OCI-LY1 (cell line): Measurements from ENCODE around the gene HOXA7.

ENCODE experiments used
- H2AFZ ChIP-seq: fragments of 200-600 bp; sonication (generic), shearing (Covaris generic); 2 replicates; pipeline ENCODE4 v1.6.0; 2014; ENCODE audit warnings: antibody characterized with exemption, mild to moderate bottlenecking, low read length
- H3F3A ChIP-seq: fragments of 200-600 bp; sonication (generic), shearing (Covaris generic); 2 replicates; pipeline ENCODE4 v1.6.0; 2014; ENCODE audit warnings: mild to moderate bottlenecking, antibody characterized with exemption, low read length, moderate library complexity; ENCODE audit not compliant: insufficient read depth
- H3K27ac ChIP-seq: fragments of 200-600 bp; sonication (generic); 2 replicates; pipeline ENCODE4 v1.5.1; 2014; ENCODE audit warnings: low read length, mixed run types, mild to moderate bottlenecking, low read depth; ENCODE audit not compliant: poor library complexity, severe bottlenecking
- H3K27me3 ChIP-seq: fragments of 200-600 bp; sonication (generic); 2 replicates; pipeline ENCODE4 v1.6.0; 2014; ENCODE audit warnings: antibody characterized with exemption, mild to moderate bottlenecking, low read length, moderate library complexity; ENCODE audit not compliant: insufficient read depth
- H3K36me3 ChIP-seq: fragments of 200-600 bp; sonication (generic); 2 replicates; pipeline ENCODE4 v1.6.1; 2014; ENCODE audit warnings: mild to moderate bottlenecking, antibody characterized with exemption, low read length, moderate library complexity, mixed read lengths; ENCODE audit not compliant: insufficient read depth
- H3K4me1 ChIP-seq: fragments of 200-600 bp; sonication (generic); 2 replicates; pipeline ENCODE4 v1.5.1; 2014; ENCODE audit warnings: mild to moderate bottlenecking, low read length, moderate library complexity; ENCODE audit not compliant: insufficient read depth, severe bottlenecking
- H3K4me2 ChIP-seq: fragments of 200-600 bp; sonication (generic), shearing (Covaris generic); 2 replicates; pipeline ENCODE4 v1.6.1; 2014; ENCODE audit warnings: low read length
- H3K4me3 ChIP-seq: fragments of 200-600 bp; sonication (generic); 2 replicates; pipeline ENCODE4 v1.5.1; 2014; ENCODE audit warnings: low read length, low read depth, mild to moderate bottlenecking, mixed read lengths; ENCODE audit not compliant: poor library complexity, severe bottlenecking
- H3K79me2 ChIP-seq: fragments of 200-600 bp; shearing (Covaris generic); 2 replicates; pipeline ENCODE4 v1.6.1; 2016; ENCODE audit warnings: mixed run types, low read length, mixed read lengths; ENCODE audit not compliant: insufficient read depth
- H3K9ac ChIP-seq: fragments of 200-600 bp; sonication (generic), shearing (Covaris generic); 2 replicates; pipeline ENCODE4 v1.6.1; 2014; ENCODE audit warnings: mild to moderate bottlenecking, low read length, mixed read lengths
- H3K9me2 ChIP-seq: fragments of 200-600 bp; sonication (generic), shearing (Covaris generic); 2 replicates; pipeline ENCODE4 v1.6.1; 2014; ENCODE audit warnings: low read depth, mild to moderate bottlenecking, low read length, mixed read lengths
- H3K9me3 ChIP-seq: fragments of 200-600 bp; shearing (Covaris generic); 2 replicates; pipeline ENCODE4 v1.6.1; 2014; ENCODE audit warnings: low read length, mixed read lengths
- H4K20me1 ChIP-seq: fragments of 200-600 bp; sonication (generic), shearing (Covaris generic); 2 replicates; pipeline ENCODE4 v1.6.0; 2016; ENCODE audit warnings: mild to moderate bottlenecking, low read length; ENCODE audit not compliant: insufficient read depth
- EZH2 ChIP-seq: fragments of 200-600 bp; sonication (generic), shearing (Covaris generic); IDR thresholded peaks from 2 replicates; pipeline ENCODE4 v1.8.0; 2017; ENCODE audit warnings: borderline replicate concordance, mixed run types, mild to moderate bottlenecking, antibody characterized with exemption, low read length, moderate library complexity, mixed read lengths
- TF ChIP-seq, protein P1 (sequence below): fragments of 200-600 bp; sonication (generic), shearing (Covaris generic); IDR thresholded peaks from 2 replicates; pipeline ENCODE4 v1.5.1; 2017; ENCODE audit warnings: mild to moderate bottlenecking, antibody characterized with exemption, low read length, moderate library complexity, mixed read lengths

The HOXA7 gene

GRCh38 chr7:27123477-27124053 lies 32.9 kb downstream of the HOXA7 start:
- Histone ChIP-seq H3F3A (no peaks in the 10 kb centered on the region), H2AFZ (no peak overlapping the region), H3K36me3 (no peaks in the 10 kb centered on the region), H3K4me2 (no peak overlapping the region), H3K4me1 (no peaks in the 10 kb centered on the region), H3K27ac (no peak overlapping the region), H3K9me3 (no peaks in the 10 kb centered on the region), H3K9ac (no peak overlapping the region), H3K9me2 (no peaks in the 10 kb centered on the region), H3K27me3 (no peaks in the 10 kb centered on the region; the same call in 1 of the 2 replicates), H4K20me1 (no peaks in the 10 kb centered on the region), H3K4me3 (no peak overlapping the region), H3K79me2 (no peaks in the 10 kb centered on the region)
- TF ChIP-seq, protein P1, sequence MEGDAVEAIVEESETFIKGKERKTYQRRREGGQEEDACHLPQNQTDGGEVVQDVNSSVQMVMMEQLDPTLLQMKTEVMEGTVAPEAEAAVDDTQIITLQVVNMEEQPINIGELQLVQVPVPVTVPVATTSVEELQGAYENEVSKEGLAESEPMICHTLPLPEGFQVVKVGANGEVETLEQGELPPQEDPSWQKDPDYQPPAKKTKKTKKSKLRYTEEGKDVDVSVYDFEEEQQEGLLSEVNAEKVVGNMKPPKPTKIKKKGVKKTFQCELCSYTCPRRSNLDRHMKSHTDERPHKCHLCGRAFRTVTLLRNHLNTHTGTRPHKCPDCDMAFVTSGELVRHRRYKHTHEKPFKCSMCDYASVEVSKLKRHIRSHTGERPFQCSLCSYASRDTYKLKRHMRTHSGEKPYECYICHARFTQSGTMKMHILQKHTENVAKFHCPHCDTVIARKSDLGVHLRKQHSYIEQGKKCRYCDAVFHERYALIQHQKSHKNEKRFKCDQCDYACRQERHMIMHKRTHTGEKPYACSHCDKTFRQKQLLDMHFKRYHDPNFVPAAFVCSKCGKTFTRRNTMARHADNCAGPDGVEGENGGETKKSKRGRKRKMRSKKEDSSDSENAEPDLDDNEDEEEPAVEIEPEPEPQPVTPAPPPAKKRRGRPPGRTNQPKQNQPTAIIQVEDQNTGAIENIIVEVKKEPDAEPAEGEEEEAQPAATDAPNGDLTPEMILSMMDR = no peak
- TF ChIP-seq EZH2 = no peak

GRCh38 chr7:27123007-27123476 lies 33.4 kb downstream of the HOXA7 start:
- H2AFZ ChIP-seq = no peak overlapping the region
- H3K27ac ChIP-seq = no peak overlapping the region
- no peak overlapping the region for H3K4me2 ChIP-seq
- no peaks in the 10 kb centered on the region for H3K4me1 ChIP-seq
- no peak overlapping the region for H3K9ac ChIP-seq
- no peak overlapping the region for H3K4me3 ChIP-seq
- no peaks in the 10 kb centered on the region for H3F3A ChIP-seq
- TF ChIP-seq, protein P1 = no peak
- no peak for TF ChIP-seq EZH2
- no peaks in the 10 kb centered on the region for H3K9me2 ChIP-seq
- no peaks in the 10 kb centered on the region for H3K36me3 ChIP-seq
- no peaks in the 10 kb centered on the region for H3K9me3 ChIP-seq
- H3K79me2 ChIP-seq = no peaks in the 10 kb centered on the region
- no peaks in the 10 kb centered on the region; the same call in 1 of the 2 replicates for H3K27me3 ChIP-seq
- H4K20me1 ChIP-seq = no peaks in the 10 kb centered on the region

DNA sequence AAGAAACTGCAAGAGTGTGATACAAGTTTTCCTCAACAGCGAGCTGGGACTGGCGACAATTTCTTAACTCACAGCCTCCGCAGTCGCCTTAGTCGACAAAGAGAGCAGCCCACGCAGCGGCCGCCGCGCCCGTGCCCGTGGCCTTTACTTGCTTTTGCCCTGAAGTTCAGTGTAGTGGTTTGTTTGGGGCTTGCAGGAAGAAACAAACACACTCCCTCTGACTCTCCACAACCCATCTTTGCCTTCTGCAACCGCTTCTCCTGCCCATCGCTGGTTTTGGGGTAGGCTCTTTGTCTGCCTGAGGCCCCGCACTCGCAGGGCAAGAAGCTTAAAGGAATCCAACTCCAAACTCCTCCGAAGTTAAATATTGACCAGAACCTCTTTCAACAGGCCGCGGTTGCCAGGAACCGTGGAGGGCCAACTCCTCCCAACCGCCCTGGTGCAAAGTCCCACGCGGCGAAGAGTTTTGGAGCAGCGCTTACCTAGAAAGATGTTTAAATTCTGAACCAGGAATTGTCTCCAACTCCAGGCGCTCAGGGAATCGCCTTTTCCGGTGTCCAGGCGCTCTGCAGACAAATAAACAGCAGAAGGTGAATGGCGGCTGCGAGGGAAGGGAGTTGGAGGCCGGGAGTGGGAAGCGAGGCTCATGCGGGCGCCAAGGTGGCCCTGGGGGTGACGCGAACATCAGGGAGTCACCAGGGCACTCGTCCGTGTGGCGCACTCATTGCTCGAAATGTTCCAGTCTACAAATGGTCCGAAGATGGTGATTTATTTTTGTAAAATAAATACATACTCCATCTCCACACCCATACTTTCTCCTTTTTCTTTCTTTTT lies 34.2 kb downstream of the HOXA7 start:
- H3K4me3 ChIP-seq = no peak overlapping the region
- no peak for TF ChIP-seq EZH2
- TF ChIP-seq, protein P1 = no peak
- no peaks in the 10 kb centered on the region for H3F3A ChIP-seq
- H3K27me3 ChIP-seq = no peaks in the 10 kb centered on the region; the same call in 1 of the 2 replicates
- H2AFZ ChIP-seq = no peak overlapping the region
- no peak overlapping the region for H3K9ac ChIP-seq
- no peak overlapping the region for H3K27ac ChIP-seq
- no peaks in the 10 kb centered on the region for H4K20me1 ChIP-seq
- H3K4me1 ChIP-seq = no peaks in the 10 kb centered on the region
- no peaks in the 10 kb centered on the region for H3K36me3 ChIP-seq
- H3K79me2 ChIP-seq = no peaks in the 10 kb centered on the region
- no peaks in the 10 kb centered on the region for H3K9me2 ChIP-seq
- no peaks in the 10 kb centered on the region for H3K9me3 ChIP-seq
- H3K4me2 ChIP-seq = no peak overlapping the region
